HUES6 (cell line): Measurements from ENCODE around the gene MBP.

ENCODE experiments used
- H3K27ac ChIP-seq: 2 replicates; pipeline ENCODE4 v1.7.0; 2013; ENCODE audit warnings: low read depth, mild to moderate bottlenecking, low read length, inconsistent platforms
- H3K27me3 ChIP-seq: 2 replicates; pipeline ENCODE4 v1.6.1; 2013; ENCODE audit warnings: low read length; ENCODE audit not compliant: control insufficient read depth, insufficient read depth
- H3K36me3 ChIP-seq: 2 replicates; pipeline ENCODE4 v1.6.1; 2013; ENCODE audit warnings: low read length; ENCODE audit not compliant: control insufficient read depth, insufficient read depth
- H3K4me1 ChIP-seq: 2 replicates; pipeline ENCODE4 v1.6.1; 2013; ENCODE audit warnings: low read length; ENCODE audit not compliant: control insufficient read depth, insufficient read depth
- H3K4me3 ChIP-seq: 2 replicates; pipeline ENCODE4 v1.5.1; 2013; ENCODE audit warnings: low read depth, low read length
- H3K9ac ChIP-seq: one replicate; pipeline ENCODE4 v1.6.1; 2013; ENCODE audit warnings: mild to moderate bottlenecking, low read length
- H3K9me3 ChIP-seq: 2 replicates; pipeline ENCODE4 v1.6.1; 2013; ENCODE audit warnings: low read depth, low read length; ENCODE audit not compliant: control insufficient read depth, insufficient read depth

Gene MBP

GRCh38 chr18:77076111-77076510 is 56.5 kb downstream of the MBP start:
- Histone ChIP-seq H3K9me3 (no peaks in the 10 kb centered on the region), H3K4me3 (no peak overlapping the region), H3K4me1 (peaks cover 8% of the 10 kb centered on the region; the same call in 1 of the 2 replicates), H3K9ac (no peak overlapping the region), H3K36me3 (no peaks in the 10 kb centered on the region), H3K27ac (no peak overlapping the region), H3K27me3 (no peaks in the 10 kb centered on the region)

GRCh38 chr18:77074431-77074830 is 58.2 kb downstream of the MBP start:
- H3K4me1 ChIP-seq: peaks cover 11% of the 10 kb centered on the region
- no peaks in the 10 kb centered on the region for H3K36me3 ChIP-seq
- H3K9ac ChIP-seq: no peak overlapping the region
- H3K27me3 ChIP-seq: no peaks in the 10 kb centered on the region
- H3K4me3 ChIP-seq: no peak overlapping the region
- no peaks in the 10 kb centered on the region for H3K9me3 ChIP-seq
- H3K27ac ChIP-seq: no peak overlapping the region

- H3K4me3 ChIP-seq: no peak overlapping the region
- H3K4me1 ChIP-seq: peaks cover 13% of the 10 kb centered on the region
- no peak overlapping the region for H3K27ac ChIP-seq
Measured at GRCh38 chr18:77073336-77074093, 59.1 kb downstream of the MBP start.

GRCh38 chr18:77072566-77072965 is 60.0 kb downstream of the MBP start:
- Histone ChIP-seq H3K9me3 (no peaks in the 10 kb centered on the region), H3K27me3 (no peaks in the 10 kb centered on the region), H3K9ac (no peak overlapping the region), H3K4me1 (peaks cover 22% of the 10 kb centered on the region), H3K4me3 (no peak overlapping the region), H3K36me3 (no peaks in the 10 kb centered on the region), H3K27ac (no peak overlapping the region)

More at GRCh38 chr18:77073336-77074093, 59.1 kb downstream of the MBP start:
- Histone ChIP-seq H3K36me3 (no peaks in the 10 kb centered on the region), H3K9me3 (no peaks in the 10 kb centered on the region), H3K27me3 (no peaks in the 10 kb centered on the region), H3K9ac (no peak overlapping the region)

DNA sequence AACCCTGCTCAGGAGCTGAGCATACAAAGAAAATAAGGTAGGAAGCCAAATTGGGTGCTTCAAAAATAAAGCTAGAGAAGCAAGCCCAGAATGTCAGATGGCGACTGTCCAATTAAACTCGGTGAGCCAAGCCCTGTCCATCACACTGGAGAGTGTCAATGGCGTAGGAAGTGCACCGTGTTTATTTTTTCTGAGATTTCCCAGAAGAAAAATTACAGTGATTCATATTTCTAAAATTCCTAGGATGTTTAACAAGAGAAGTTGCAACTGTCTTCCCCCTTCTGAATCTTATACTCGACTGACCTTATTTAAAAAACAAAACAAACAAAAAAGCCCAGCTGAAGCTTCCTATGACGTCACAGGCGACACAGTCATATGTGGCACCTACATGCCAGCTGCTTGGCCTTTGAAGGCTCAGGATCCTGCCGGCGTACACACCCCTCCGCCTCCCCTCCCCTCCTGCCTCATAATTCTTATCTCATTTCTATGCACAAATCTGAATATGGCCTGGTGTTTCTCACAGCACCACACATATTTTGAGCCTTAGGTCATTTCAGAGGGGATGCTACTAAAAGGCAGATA is 60.8 kb downstream of the MBP start:
- Histone ChIP-seq H3K9me3 (no peaks in the 10 kb centered on the region), H3K27ac (no peak overlapping the region), H3K36me3 (no peaks in the 10 kb centered on the region), H3K4me1 (peaks cover 29% of the 10 kb centered on the region), H3K9ac (no peak overlapping the region), H3K4me3 (no peak overlapping the region), H3K27me3 (no peaks in the 10 kb centered on the region)

- H3K27me3 ChIP-seq: no peaks in the 10 kb centered on the region
- no peaks in the 10 kb centered on the region for H3K36me3 ChIP-seq
- H3K27ac ChIP-seq: no peak overlapping the region
- no peaks in the 10 kb centered on the region for H3K9me3 ChIP-seq
- peaks cover 32% of the 10 kb centered on the region for H3K4me1 ChIP-seq
- no peak overlapping the region for H3K4me3 ChIP-seq
- H3K9ac ChIP-seq: no peak overlapping the region
Measured at GRCh38 chr18:77071061-77071460, 61.5 kb downstream of the MBP start.

GRCh38 chr18:77070627-77071026 is 62.0 kb downstream of the MBP start:
- Histone ChIP-seq H3K27ac (no peak overlapping the region), H3K27me3 (no peaks in the 10 kb centered on the region)

GRCh38 chr18:77069931-77070330 is 62.7 kb downstream of the MBP start:
- Histone ChIP-seq H3K27me3 (no peaks in the 10 kb centered on the region), H3K9me3 (no peaks in the 10 kb centered on the region), H3K4me3 (no peak overlapping the region), H3K36me3 (0 out of 2 replicates have a peak, but pooled peaks cover 3% of the 10 kb centered on the region), H3K27ac (no peak overlapping the region), H3K9ac (no peak overlapping the region), H3K4me1 (peaks cover 32% of the 10 kb centered on the region)

More at GRCh38 chr18:77070627-77071026, 62.0 kb downstream of the MBP start:
- Histone ChIP-seq H3K4me1 (peaks cover 32% of the 10 kb centered on the region), H3K9me3 (no peaks in the 10 kb centered on the region), H3K9ac (no peak overlapping the region), H3K36me3 (0 out of 2 replicates have a peak, but pooled peaks cover under 1% of the 10 kb centered on the region), H3K4me3 (no peak overlapping the region)

- Histone ChIP-seq H3K4me1 (peaks cover 32% of the 10 kb centered on the region), H3K36me3 (0 out of 2 replicates have a peak, but pooled peaks cover 3% of the 10 kb centered on the region), H3K27me3 (no peaks in the 10 kb centered on the region), H3K4me3 (no peak overlapping the region), H3K9me3 (no peaks in the 10 kb centered on the region), H3K27ac (no peak overlapping the region), H3K9ac (no peak overlapping the region)
Measured at GRCh38 chr18:77069482-77069881, 63.1 kb downstream of the MBP start.

GRCh38 chr18:77068321-77069312 is 64.0 kb downstream of the MBP start:
- H3K4me1 ChIP-seq: peaks cover 32% of the 10 kb centered on the region
- H3K9me3 ChIP-seq: no peaks in the 10 kb centered on the region
- peak overlapping the region; percentile 2; the same call in 1 of the 2 replicates for H3K27ac ChIP-seq
- 0 out of 2 replicates have a peak, but pooled peaks cover 3% of the 10 kb centered on the region for H3K36me3 ChIP-seq
- H3K9ac ChIP-seq: no peak overlapping the region
- H3K4me3 ChIP-seq: no peak overlapping the region
- no peaks in the 10 kb centered on the region for H3K27me3 ChIP-seq
